B cell (primary cell): ENCODE measurements around the gene IFNA7. TPM values are rescaled to one million over a fixed set of nuclear protein-coding genes. Genes with fewer than 3 reads are reported as not detected.
"Not testable (repeated sequence)": the region's sequence is repeated elsewhere in the genome, so short reads cannot be mapped to it uniquely, and the experiment has no call there.

Source experiments
- ATAC-seq: fragments of 200-7000 bp; cut with Tn5 transposase; one replicate; pipeline ENCODE4 v1.10.0; 2021; ENCODE audit warnings: low read depth, mild to moderate bottlenecking, moderate number of reproducible peaks, moderate library complexity
- CTCF ChIA-PET: fragments of 350-600 bp; sonication (Branson Sonifier 250); formaldehyde crosslinking; loops from one replicate; lab custom pipeline; 2021; ENCODE audit warnings: antibody characterized with exemption, inconsistent platforms; lab: Charles Lee
- POLR2A ChIA-PET: fragments of 350-600 bp; sonication (Branson Sonifier 250); formaldehyde crosslinking; loops from one replicate; lab custom pipeline; 2021; ENCODE audit warnings: antibody characterized with exemption; lab: Charles Lee
- DNase-seq: peaks from one replicate; pipeline ENCODE4 v3.0.0; 2013
- H2AFZ ChIP-seq: 2 replicates; pipeline ENCODE4 v1.6.1; 2012; ENCODE audit warnings: mild to moderate bottlenecking, low read depth, low read length; ENCODE audit not compliant: insufficient read depth, poor library complexity, severe bottlenecking
- H3K27ac ChIP-seq, 2 donors: 1 replicate in 1 of 2; 2 replicates in 1 of 2; pipeline ENCODE4 v1.5.1; 2012 to 2013; ENCODE audit warnings: low read length in 2 of 2, mild to moderate bottlenecking in 2 of 2, moderate library complexity in 1 of 2
- H3K27me3 ChIP-seq, 4 experiments: fragments of 200-600 bp in 1 of 4; sonication (generic) in 1 of 4; replicated peaks in 1 of 4; 1 replicate in 2 of 4; 2 replicates in 2 of 4; pipeline versions ENCODE4 v1.6.1 to v1.7.0; 2013 to 2016; ENCODE audit warnings: low read length in 3 of 4, mild to moderate bottlenecking in 2 of 4, mixed read lengths in 1 of 4, moderate library complexity in 1 of 4; ENCODE audit not compliant: insufficient read depth in 4 of 4, control insufficient read depth in 3 of 4; ENCODE audit errors: control extremely low read depth in 1 of 4
- H3K36me3 ChIP-seq, 2 experiments: replicated peaks in 1 of 2; 1 replicate in 1 of 2; 2 replicates in 1 of 2; pipeline versions ENCODE4 v1.6.1 to v1.7.1; 2013; ENCODE audit warnings: low read length in 1 of 2; ENCODE audit not compliant: insufficient read depth in 2 of 2, control insufficient read depth in 1 of 2; ENCODE audit errors: control extremely low read depth in 1 of 2, extremely low read depth in 1 of 2
- H3K4me1 ChIP-seq, 2 donors: fragments of 200-600 bp in 1 of 2; sonication (generic) in 1 of 2; 1 replicate in 1 of 2; 2 replicates in 1 of 2; pipeline versions ENCODE4 v1.5.1 to v1.6.1; 2013 to 2017; ENCODE audit warnings: low read length in 2 of 2; ENCODE audit not compliant: control insufficient read depth in 2 of 2, insufficient read depth in 2 of 2
- H3K4me2 ChIP-seq: replicated peaks from 2 replicates; pipeline ENCODE3; 2012; ENCODE audit warnings: mild to moderate bottlenecking, low read depth, low read length; ENCODE audit not compliant: poor library complexity, severe bottlenecking
- H3K4me3 ChIP-seq, 5 experiments: fragments of 200-600 bp in 1 of 5; sonication (generic) in 1 of 5; 1 replicate in 3 of 5; 2 replicates in 2 of 5; pipeline versions ENCODE4 v1.5.1 to v1.7.0; 2011 to 2016; ENCODE audit warnings: low read length in 4 of 5, mild to moderate bottlenecking in 4 of 5, low read depth in 2 of 5, control low read depth in 1 of 5, moderate library complexity in 1 of 5; ENCODE audit not compliant: insufficient read depth in 1 of 5; ENCODE audit errors: control extremely low read depth in 1 of 5, extremely low read depth in 1 of 5
- H3K79me2 ChIP-seq: fragments of 200-600 bp; sonication (generic); one replicate; pipeline ENCODE4 v1.6.0; 2016; ENCODE audit warnings: low read length; ENCODE audit not compliant: control insufficient read depth, insufficient read depth
- H3K9ac ChIP-seq: fragments of 200-600 bp; sonication (generic); 2 replicates; pipeline ENCODE4 v1.6.1; 2017; ENCODE audit warnings: mild to moderate bottlenecking, low read length, moderate library complexity
- H3K9me3 ChIP-seq, 3 donors: one replicate each; pipeline versions ENCODE4 v1.6.1 to v1.7.1; 2013; ENCODE audit warnings: low read length in 2 of 3; ENCODE audit not compliant: control insufficient read depth in 2 of 3, insufficient read depth in 1 of 3; ENCODE audit errors: control extremely low read depth in 1 of 3
- H4K20me1 ChIP-seq: 2 replicates; pipeline ENCODE4 v1.6.0; 2012; ENCODE audit warnings: mild to moderate bottlenecking, low read length; ENCODE audit not compliant: insufficient read depth, control insufficient read depth, poor library complexity, severe bottlenecking
- H3K27ac Mint-ChIP-seq: one replicate; pipeline ENCODE4 v1.8.0; 2021; ENCODE audit warnings: mixed read lengths
- H3K27me3 Mint-ChIP-seq: one replicate; pipeline ENCODE4 v1.8.0; 2021; ENCODE audit warnings: mixed read lengths
- H3K4me1 Mint-ChIP-seq: one replicate; pipeline ENCODE4 v1.8.0; 2021; ENCODE audit warnings: mixed read lengths
- H3K4me3 Mint-ChIP-seq: one replicate; pipeline ENCODE4 v1.8.0; 2021; ENCODE audit warnings: mixed read lengths
- H3K9me3 Mint-ChIP-seq: one replicate; pipeline ENCODE4 v1.8.0; 2022; ENCODE audit warnings: mixed read lengths; ENCODE audit not compliant: insufficient read depth
- EZH2 ChIP-seq: IDR thresholded peaks from 2 replicates; pipeline ENCODE4 v1.6.1; 2012; ENCODE audit warnings: borderline replicate concordance, low read depth, mild to moderate bottlenecking, moderate library complexity, low read length; ENCODE audit not compliant: insufficient read depth, poor library complexity, severe bottlenecking
- WGBS: methylation state at CpG from one replicate; pipeline ENCODE4 v1.1.5; 2013; ENCODE audit warnings: missing lambda C conversion rate; ENCODE audit not compliant: insufficient coverage; 5-methylcytosine and 5-hydroxymethylcytosine counted together
- intact Hi-C: fragments of 100-400 bp; cut with micrococcal nuclease; formaldehyde crosslinking; loops from one replicate; pipeline ENCODE4 v1.10.0; 2022
- polyA plus RNA-seq: library from polyadenylated mRNA; depleted of rRNA; stranded (reverse); fragments of >200 nt; gene quantifications from 2 replicates; pipeline ENCODE4 v1.2.3, GENCODE V29; 2012
- total RNA-seq, 2 donors: library from RNA; stranded (reverse); fragments of 120-200 nt in 1 of 2; gene quantifications; 1 replicate in 1 of 2; 2 replicates in 1 of 2; pipeline versions ENCODE4 v1.2.3 to v1.2.4, GENCODE V29; 2013 to 2022
- TF ChIP-seq, protein P1 (sequence below): fragments of 200-600 bp; IDR thresholded peaks from one replicate; pipeline ENCODE4 v1.8.0; 2022; ENCODE audit warnings: antibody characterized with exemption, mild to moderate bottlenecking

Gene IFNA7
- total and polyA plus RNA-seq, 2 donors (not counting 1 experiment from before 2014, with no cell fraction given) = not detected

DNA sequence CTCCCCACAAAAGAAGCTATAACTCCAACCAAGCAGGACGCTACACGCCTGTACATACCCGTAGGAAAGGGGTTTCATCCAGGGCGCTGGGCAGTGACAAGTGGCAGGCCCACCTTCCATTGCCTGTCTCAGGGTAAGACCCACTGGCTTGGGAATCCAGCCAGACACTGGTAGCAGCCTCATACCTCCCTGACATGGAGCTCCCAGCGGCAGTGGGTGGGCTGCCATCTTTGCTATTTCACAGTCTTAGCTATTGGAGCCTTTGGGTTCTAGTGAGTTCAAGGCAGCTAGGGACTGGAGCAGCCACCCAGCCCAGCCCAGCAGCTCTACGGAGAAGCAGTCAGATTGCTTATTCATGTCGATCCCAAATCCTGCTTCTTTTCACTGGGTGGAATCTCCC, 8.3 kb upstream of the IFNA7 start:
- CTCF ChIA-PET = interaction anchor here (1.5 to 1.6 kb wide), 2 partner anchors 25 to 108 kb away, joined by 3 to 4 read pairs; no protein-coding TSS in a partner anchor
- DNase-seq = no peak
- 96% methylated on average over 7 of the region's 7 CpGs for WGBS

GRCh38 chr9:21207043-21207442, 5.0 kb upstream of the IFNA7 start, which contains the start of gene IFNA10:
TSS of gene IFNA10 (minus strand) at chr9:21207143. CDS start at chr9:21207097, 46 bp downstream.
- H3K4me3 ChIP-seq, H2AFZ ChIP-seq, DNase-seq, H3K9me3 ChIP-seq, H3K36me3 ChIP-seq, H4K20me1 ChIP-seq, H3K4me1 Mint-ChIP-seq, H3K4me2 ChIP-seq, CTCF ChIA-PET, intact Hi-C loops, ATAC-seq, H3K4me3 Mint-ChIP-seq, H3K27ac ChIP-seq, H3K4me1 ChIP-seq, POLR2A ChIA-PET, H3K27ac Mint-ChIP-seq, H3K79me2 ChIP-seq, H3K9me3 Mint-ChIP-seq, H3K9ac ChIP-seq, H3K27me3 ChIP-seq: not testable (repeated sequence)
- peaks cover 17% of the 10 kb centered on the region for H3K27me3 Mint-ChIP-seq
- WGBS = no CpG with 5 or more reads among the region's 3 CpGs

More for the DNA sequence above, 8.3 kb upstream of the IFNA7 start:
- no peak for TF ChIP-seq EZH2
- TF ChIP-seq, protein P1, sequence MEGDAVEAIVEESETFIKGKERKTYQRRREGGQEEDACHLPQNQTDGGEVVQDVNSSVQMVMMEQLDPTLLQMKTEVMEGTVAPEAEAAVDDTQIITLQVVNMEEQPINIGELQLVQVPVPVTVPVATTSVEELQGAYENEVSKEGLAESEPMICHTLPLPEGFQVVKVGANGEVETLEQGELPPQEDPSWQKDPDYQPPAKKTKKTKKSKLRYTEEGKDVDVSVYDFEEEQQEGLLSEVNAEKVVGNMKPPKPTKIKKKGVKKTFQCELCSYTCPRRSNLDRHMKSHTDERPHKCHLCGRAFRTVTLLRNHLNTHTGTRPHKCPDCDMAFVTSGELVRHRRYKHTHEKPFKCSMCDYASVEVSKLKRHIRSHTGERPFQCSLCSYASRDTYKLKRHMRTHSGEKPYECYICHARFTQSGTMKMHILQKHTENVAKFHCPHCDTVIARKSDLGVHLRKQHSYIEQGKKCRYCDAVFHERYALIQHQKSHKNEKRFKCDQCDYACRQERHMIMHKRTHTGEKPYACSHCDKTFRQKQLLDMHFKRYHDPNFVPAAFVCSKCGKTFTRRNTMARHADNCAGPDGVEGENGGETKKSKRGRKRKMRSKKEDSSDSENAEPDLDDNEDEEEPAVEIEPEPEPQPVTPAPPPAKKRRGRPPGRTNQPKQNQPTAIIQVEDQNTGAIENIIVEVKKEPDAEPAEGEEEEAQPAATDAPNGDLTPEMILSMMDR = no peak
- Mint-ChIP-seq H3K27ac (no peak overlapping the region), H3K4me1 (peaks cover 2% of the 10 kb centered on the region), H3K9me3 (no peaks in the 10 kb centered on the region), H3K4me3 (no peak overlapping the region), H3K27me3 (peaks cover 13% of the 10 kb centered on the region)
- Histone ChIP-seq H3K27me3 (peaks cover 0 to 5% (median 0%) of the 10 kb centered on the region in 4 experiments), H4K20me1 (no peaks in the 10 kb centered on the region), H2AFZ (no peak overlapping the region), H3K79me2 (no peaks in the 10 kb centered on the region), H3K9me3 (no peaks in the 10 kb centered on the region), H3K36me3 (no peaks in the 10 kb centered on the region), H3K4me1 (no peaks in the 10 kb centered on the region), H3K27ac (no peak overlapping the region), H3K4me2 (no peak overlapping the region), H3K4me3 (no peak overlapping the region), H3K9ac (no peak overlapping the region)
- POLR2A ChIA-PET = no interaction called here
- ATAC-seq = no peak
- intact Hi-C loops = no loop called here
